ENCODE results near the gene MSL3.

Gene MSL3

DNA sequence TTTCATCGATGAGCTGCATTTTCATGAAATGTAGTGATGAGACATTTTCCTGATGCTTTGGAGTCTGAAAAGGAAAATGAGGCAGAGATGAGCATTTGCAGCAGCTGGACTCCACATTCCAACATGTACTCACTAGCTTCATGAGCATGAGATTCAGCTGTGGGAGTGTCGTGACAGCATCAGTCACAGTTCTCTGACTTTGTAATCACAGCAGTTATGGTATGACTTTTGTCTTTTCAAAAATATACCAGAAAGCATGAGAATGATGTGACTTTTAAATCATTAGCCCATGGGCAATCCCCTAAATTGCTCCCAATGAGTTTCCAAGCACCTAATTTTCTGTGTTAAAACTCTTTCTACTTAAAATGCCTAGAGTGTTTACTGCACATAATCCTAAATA lies 18.3 kb upstream of the MSL3 start:
- no peak overlapping the region for H3K4me3 ChIP-seq (replicated peaks; ENCODE audit: low read depth, low read length)
- no peak for DNase-seq (ENCODE audit: extremely low read depth, low read depth)
- TF ChIP-seq, protein P1, sequence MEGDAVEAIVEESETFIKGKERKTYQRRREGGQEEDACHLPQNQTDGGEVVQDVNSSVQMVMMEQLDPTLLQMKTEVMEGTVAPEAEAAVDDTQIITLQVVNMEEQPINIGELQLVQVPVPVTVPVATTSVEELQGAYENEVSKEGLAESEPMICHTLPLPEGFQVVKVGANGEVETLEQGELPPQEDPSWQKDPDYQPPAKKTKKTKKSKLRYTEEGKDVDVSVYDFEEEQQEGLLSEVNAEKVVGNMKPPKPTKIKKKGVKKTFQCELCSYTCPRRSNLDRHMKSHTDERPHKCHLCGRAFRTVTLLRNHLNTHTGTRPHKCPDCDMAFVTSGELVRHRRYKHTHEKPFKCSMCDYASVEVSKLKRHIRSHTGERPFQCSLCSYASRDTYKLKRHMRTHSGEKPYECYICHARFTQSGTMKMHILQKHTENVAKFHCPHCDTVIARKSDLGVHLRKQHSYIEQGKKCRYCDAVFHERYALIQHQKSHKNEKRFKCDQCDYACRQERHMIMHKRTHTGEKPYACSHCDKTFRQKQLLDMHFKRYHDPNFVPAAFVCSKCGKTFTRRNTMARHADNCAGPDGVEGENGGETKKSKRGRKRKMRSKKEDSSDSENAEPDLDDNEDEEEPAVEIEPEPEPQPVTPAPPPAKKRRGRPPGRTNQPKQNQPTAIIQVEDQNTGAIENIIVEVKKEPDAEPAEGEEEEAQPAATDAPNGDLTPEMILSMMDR (IDR thresholded peaks at IDR 0.05; ENCODE audit: low read depth, low read length, missing control alignments) = no peak

DNA sequence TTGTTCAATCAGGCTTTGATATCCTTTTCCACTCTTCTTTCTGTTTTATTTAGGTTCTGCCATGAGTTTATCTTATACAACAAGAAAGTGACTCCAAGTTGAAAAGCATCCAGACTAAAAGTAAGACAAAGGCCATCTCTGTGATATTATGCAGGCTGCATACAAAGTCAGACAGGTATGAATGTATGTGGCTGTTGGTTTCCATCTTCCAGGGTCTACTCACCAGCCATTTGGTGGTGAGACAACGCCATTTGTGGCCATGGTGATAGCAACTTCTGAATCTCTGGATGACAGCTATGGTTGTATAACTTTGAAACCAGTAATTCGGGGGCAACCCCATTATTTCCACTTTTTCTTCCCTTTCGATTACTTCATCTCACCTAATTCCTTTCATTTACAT lies 17.2 kb upstream of the MSL3 start:
- DNase-seq (ENCODE audit: extremely low read depth, low read depth) = no peak
- H3K4me3 ChIP-seq (replicated peaks; ENCODE audit: low read depth, low read length) = no peak overlapping the region
- TF ChIP-seq, protein P1 (IDR thresholded peaks at IDR 0.05; ENCODE audit: low read depth, low read length, missing control alignments) = no peak

DNA sequence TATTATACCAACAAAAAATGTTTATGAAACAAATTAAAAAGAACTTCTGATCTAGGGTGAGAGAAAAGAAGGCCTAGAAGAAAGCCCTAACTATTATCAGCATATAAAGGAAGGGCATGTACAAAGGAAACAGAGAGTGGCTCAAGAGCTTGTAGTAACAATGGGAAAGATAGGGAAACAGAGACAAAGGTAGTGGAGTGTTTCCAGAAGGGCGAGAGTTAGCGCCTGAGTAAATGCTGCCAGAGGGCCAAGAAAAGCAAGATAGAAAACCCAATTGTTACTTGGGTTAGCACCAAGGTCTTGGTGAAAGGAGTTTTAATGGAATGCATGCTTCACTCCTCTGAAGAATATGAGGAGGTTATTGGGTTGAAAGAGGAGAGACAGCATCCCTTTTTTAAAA lies 16.5 kb upstream of the MSL3 start:
- no peak overlapping the region for H3K4me3 ChIP-seq (replicated peaks; ENCODE audit: low read depth, low read length)
- no peak for DNase-seq (ENCODE audit: extremely low read depth, low read depth)
- TF ChIP-seq, protein P1 (IDR thresholded peaks at IDR 0.05; ENCODE audit: low read depth, low read length, missing control alignments) = no peak

DNA sequence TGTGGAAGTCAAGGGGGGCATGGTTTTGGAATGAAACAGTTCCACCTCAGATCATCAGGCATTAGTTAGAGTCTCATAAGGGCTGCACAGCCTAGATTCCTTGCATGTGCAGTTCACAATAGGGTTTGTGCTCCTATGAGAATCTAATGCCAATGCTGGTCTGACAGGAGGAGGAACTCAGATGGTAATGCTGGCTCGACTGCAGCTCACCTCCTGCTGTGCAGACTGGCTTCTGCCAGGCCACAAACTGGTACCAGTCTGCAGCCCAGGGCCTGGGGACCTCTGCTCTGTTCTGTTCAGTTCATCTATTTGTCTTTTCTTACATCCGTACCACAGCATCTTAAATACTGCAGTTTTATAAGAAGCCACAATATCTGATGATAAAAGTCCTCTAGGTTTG lies 12.2 kb upstream of the MSL3 start:
- no peak overlapping the region for H3K4me3 ChIP-seq (replicated peaks; ENCODE audit: low read depth, low read length)
- DNase-seq (ENCODE audit: extremely low read depth, low read depth) = no peak
- TF ChIP-seq, protein P1 (IDR thresholded peaks at IDR 0.05; ENCODE audit: low read depth, low read length, missing control alignments) = no peak

DNA sequence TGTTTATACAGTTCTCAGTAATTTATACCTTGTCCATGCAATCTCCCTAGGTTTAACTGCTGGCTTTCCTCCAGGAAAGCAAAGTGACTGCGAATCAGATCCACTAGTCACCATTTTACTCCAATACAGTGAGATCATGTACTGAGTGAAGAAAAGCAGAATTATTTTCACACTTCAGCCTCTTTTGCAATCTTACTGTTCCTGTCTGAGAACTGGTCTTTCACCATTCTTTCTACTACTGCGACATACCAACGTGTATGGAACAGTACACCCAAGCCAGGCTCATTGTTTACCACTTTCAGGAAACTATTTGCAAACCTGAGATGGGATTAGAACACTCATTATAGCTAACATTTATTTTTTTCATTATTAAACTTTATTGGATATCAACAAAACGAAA lies 8.0 kb upstream of the MSL3 start:
- TF ChIP-seq, protein P1 (IDR thresholded peaks at IDR 0.05; ENCODE audit: low read depth, low read length, missing control alignments) = no peak
- no peak for DNase-seq (ENCODE audit: extremely low read depth, low read depth)

DNA sequence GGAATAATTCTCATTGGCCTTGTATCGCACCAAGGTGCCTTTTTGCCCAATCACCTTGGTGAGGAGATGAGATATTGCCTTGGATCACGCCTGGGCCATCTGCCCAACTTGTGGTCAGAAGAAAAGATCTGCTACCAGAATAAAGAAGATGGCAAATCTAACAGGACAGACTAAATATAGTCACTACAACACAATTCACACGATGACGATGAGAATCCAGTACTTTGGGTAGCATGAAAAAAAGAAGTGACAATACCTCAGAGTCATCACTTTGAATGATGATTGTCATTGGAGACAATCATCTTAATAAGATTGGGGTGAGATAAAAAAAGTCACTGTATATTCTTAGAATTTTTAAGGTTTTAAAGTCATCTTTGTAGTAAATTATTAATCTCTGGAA lies 7.3 kb upstream of the MSL3 start:
- no peak for DNase-seq (ENCODE audit: extremely low read depth, low read depth)
- TF ChIP-seq, protein P1 (IDR thresholded peaks at IDR 0.05; ENCODE audit: low read depth, low read length, missing control alignments) = no peak
- H3K4me3 ChIP-seq (replicated peaks; ENCODE audit: low read depth, low read length) = no peak overlapping the region

More for the DNA sequence above, 8.0 kb upstream of the MSL3 start:
- H3K4me3 ChIP-seq (replicated peaks; ENCODE audit: low read depth, low read length) = no peak overlapping the region

DNA sequence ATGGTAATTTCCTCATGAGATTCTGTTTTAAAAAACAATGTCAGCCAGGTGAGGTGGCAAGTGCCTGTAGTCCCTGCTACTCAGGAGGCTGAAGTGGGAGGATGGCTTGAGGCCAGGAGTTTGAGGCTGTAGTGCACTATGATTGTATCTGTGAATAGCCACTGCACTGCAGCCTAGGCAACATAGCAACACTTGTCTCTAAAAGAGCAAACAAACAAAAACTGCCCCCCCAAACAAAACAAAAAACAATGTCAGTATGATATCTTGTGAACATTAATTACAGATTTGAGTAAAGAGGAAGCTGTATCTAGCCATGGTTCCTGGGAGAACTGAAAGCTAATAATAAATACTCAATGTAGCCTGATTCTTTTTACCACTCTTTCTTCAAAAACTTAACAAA lies 6.8 kb upstream of the MSL3 start:
- H3K4me3 ChIP-seq (replicated peaks; ENCODE audit: low read depth, low read length) = no peak overlapping the region
- TF ChIP-seq, protein P1 (IDR thresholded peaks at IDR 0.05; ENCODE audit: low read depth, low read length, missing control alignments) = no peak
- no peak for DNase-seq (ENCODE audit: extremely low read depth, low read depth)
